SU-DHL-6 (cell line): Measurements from ENCODE around the gene MYLK.

Source experiments
- H2AFZ ChIP-seq: fragments of 200-600 bp; sonication (generic); 2 replicates; pipeline ENCODE4 v1.6.1; 2014; ENCODE audit warnings: low read depth, mild to moderate bottlenecking, moderate library complexity, mixed read lengths, antibody characterized with exemption, low read length; ENCODE audit not compliant: severe bottlenecking
- H3F3A ChIP-seq: fragments of 200-600 bp; shearing (Covaris generic); 2 replicates; pipeline ENCODE4 v1.6.0; 2016; ENCODE audit warnings: antibody characterized with exemption, mild to moderate bottlenecking; ENCODE audit not compliant: insufficient read depth
- H3K27ac ChIP-seq: fragments of 200-600 bp; sonication (generic); 2 replicates; pipeline ENCODE4 v1.5.1; 2016; ENCODE audit warnings: low read depth, mild to moderate bottlenecking, low read length, moderate library complexity, mixed read lengths
- H3K27me3 ChIP-seq: fragments of 200-600 bp; sonication (generic), shearing (Covaris generic); 2 replicates; pipeline ENCODE4 v1.6.0; 2014; ENCODE audit warnings: mild to moderate bottlenecking, low read length
- H3K36me3 ChIP-seq: fragments of 200-600 bp; sonication (generic); 2 replicates; pipeline ENCODE4 v1.6.1; 2014; ENCODE audit warnings: mild to moderate bottlenecking, low read length, mixed read lengths
- H3K4me2 ChIP-seq: fragments of 300-600, 200-600 bp; shearing (Covaris generic), sonication (generic); 2 replicates; pipeline ENCODE4 v1.6.0; 2014; ENCODE audit warnings: low read length, low read depth, mild to moderate bottlenecking; ENCODE audit not compliant: poor library complexity, severe bottlenecking
- H3K4me3 ChIP-seq: fragments of 200-600 bp; sonication (generic); 2 replicates; pipeline ENCODE4 v1.5.1; 2014; ENCODE audit warnings: antibody characterized with exemption, low read length, mild to moderate bottlenecking, mixed read lengths; ENCODE audit not compliant: insufficient read depth, poor library complexity, severe bottlenecking
- H3K79me2 ChIP-seq: fragments of 200-600 bp; sonication (generic); 2 replicates; pipeline ENCODE4 v1.6.1; 2014; ENCODE audit warnings: mild to moderate bottlenecking, low read length, moderate library complexity; ENCODE audit not compliant: insufficient read depth
- H3K9ac ChIP-seq: fragments of 200-600 bp; sonication (generic); 2 replicates; pipeline ENCODE4 v1.7.0; 2014; ENCODE audit warnings: mild to moderate bottlenecking, low read length
- H3K9me2 ChIP-seq: fragments of 200-600 bp; sonication (generic); replicated peaks from 2 replicates; pipeline ENCODE4 v1.6.1; 2014; ENCODE audit warnings: low read length; ENCODE audit not compliant: insufficient read depth
- H3K9me3 ChIP-seq: fragments of 200-600 bp; sonication (generic); 2 replicates; pipeline ENCODE4 v1.6.1; 2014; ENCODE audit warnings: low read length, mixed read lengths; ENCODE audit not compliant: insufficient read depth
- H4K20me1 ChIP-seq: fragments of 200-600 bp; sonication (generic); 2 replicates; pipeline ENCODE4 v1.6.1; 2014; ENCODE audit warnings: low read depth, mild to moderate bottlenecking, antibody characterized with exemption, low read length, moderate library complexity, mixed read lengths
- EZH2phosphoT487 ChIP-seq: fragments of 200-600 bp; sonication (generic), shearing (Covaris generic); conservative IDR thresholded peaks from 2 replicates; pipeline ENCODE4 v1.6.1; 2018; ENCODE audit warnings: mild to moderate bottlenecking, antibody characterized with exemption, low read length, moderate library complexity, mixed read lengths
- TF ChIP-seq, protein P1 (sequence below): fragments of 200-600 bp; sonication (generic); IDR thresholded peaks from one replicate; pipeline ENCODE4 v1.5.1; 2017; ENCODE audit warnings: antibody characterized with exemption, mild to moderate bottlenecking, low read length, moderate library complexity; ENCODE audit not compliant: insufficient read depth, poor library complexity, severe bottlenecking

Gene MYLK

DNA sequence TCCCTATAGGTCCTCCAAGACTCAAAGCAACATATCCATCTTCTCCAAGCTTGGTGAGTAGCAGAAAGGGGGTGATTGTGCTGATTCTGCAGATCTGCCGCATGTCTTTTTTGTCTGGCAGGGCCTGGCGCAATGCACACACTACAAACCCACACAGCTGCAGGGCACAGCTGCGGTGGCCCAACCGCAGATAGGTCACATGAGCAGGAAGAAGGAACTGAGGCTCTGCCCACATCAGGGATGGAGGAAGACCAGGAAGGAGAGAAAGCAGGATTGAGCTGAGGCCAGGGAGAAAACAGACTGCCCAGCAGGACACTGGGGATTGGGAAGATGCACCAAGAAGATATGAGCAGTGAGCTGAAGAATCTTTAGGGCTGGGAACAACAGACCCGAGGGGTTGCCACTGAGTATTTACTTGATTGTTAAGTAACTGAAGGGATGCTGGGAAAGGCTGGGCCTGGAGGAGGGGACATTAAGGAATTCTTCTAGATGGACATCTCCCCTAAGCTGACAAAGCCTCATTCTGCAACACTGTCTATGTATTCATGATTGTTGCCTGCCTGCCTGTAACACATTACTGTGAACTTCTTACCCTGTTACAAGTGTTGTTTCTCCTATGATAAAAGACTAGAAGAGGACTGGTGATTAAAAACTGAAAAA, 126.7 kb downstream of the MYLK start:
- H3K9ac ChIP-seq = no peak overlapping the region
- H3K36me3 ChIP-seq = no peaks in the 10 kb centered on the region
- TF ChIP-seq EZH2phosphoT487 = no peak
- TF ChIP-seq, protein P1, sequence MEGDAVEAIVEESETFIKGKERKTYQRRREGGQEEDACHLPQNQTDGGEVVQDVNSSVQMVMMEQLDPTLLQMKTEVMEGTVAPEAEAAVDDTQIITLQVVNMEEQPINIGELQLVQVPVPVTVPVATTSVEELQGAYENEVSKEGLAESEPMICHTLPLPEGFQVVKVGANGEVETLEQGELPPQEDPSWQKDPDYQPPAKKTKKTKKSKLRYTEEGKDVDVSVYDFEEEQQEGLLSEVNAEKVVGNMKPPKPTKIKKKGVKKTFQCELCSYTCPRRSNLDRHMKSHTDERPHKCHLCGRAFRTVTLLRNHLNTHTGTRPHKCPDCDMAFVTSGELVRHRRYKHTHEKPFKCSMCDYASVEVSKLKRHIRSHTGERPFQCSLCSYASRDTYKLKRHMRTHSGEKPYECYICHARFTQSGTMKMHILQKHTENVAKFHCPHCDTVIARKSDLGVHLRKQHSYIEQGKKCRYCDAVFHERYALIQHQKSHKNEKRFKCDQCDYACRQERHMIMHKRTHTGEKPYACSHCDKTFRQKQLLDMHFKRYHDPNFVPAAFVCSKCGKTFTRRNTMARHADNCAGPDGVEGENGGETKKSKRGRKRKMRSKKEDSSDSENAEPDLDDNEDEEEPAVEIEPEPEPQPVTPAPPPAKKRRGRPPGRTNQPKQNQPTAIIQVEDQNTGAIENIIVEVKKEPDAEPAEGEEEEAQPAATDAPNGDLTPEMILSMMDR = no peak
- H3F3A ChIP-seq = no peaks in the 10 kb centered on the region
- no peaks in the 10 kb centered on the region for H3K27me3 ChIP-seq
- H3K9me3 ChIP-seq = no peaks in the 10 kb centered on the region
- no peaks in the 10 kb centered on the region for H4K20me1 ChIP-seq
- H3K79me2 ChIP-seq = no peaks in the 10 kb centered on the region
- no peak overlapping the region for H3K27ac ChIP-seq
- peak overlapping the region; percentile 63 for H2AFZ ChIP-seq
- peak overlapping the region; percentile 13 for H3K4me3 ChIP-seq
- peak overlapping the region; percentile 33 for H3K4me2 ChIP-seq
- no peaks in the 10 kb centered on the region for H3K9me2 ChIP-seq

DNA sequence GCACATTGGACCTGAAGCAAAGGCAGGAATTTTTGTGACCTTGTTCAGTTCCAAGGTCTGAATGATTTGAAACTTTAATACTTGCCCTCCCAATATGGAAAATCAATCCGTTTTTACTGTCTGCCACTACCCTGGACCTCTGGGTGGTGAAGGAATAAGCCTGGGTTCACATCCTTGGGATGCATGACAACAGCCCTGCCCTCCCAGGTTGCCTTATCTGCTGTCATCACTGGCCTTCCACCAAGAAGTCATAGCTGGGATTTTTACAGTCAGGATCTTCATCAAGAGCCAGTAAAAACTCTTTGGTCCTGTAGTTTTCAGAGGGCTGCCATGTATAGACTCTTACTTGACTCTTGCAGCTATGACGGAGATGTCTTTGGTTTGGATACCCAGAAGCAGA, 128.6 kb downstream of the MYLK start:
- TF ChIP-seq, protein P1 = no peak
- TF ChIP-seq EZH2phosphoT487 = no peak

DNA sequence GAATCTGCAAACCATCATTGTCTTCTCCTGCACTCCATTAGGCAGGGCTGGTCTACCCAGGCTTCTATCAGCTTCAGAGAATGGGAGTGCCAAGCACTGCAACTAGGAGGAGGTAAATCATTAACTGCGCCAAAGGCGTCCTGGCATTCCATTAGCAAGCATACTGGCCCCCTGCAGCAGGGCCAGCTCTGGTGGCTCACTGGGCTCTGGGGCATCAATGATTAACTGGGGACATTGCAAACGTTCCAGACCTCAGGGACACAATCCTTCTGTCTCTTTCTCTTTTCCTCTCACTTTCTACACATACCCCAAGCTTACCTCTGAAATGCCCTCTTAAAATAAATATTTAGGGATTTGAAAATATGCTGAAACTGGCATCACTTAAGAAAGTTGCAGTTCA, 129.0 kb downstream of the MYLK start:
- no peaks in the 10 kb centered on the region for H3K9me2 ChIP-seq
- H3K36me3 ChIP-seq = no peaks in the 10 kb centered on the region
- H3K4me3 ChIP-seq = no peak overlapping the region
- H4K20me1 ChIP-seq = no peaks in the 10 kb centered on the region
- TF ChIP-seq, protein P1 = no peak
- no peak for TF ChIP-seq EZH2phosphoT487
- no peak overlapping the region for H3K9ac ChIP-seq
- H3K9me3 ChIP-seq = no peaks in the 10 kb centered on the region
- no peak overlapping the region for H3K27ac ChIP-seq
- no peak overlapping the region for H2AFZ ChIP-seq
- H3F3A ChIP-seq = no peaks in the 10 kb centered on the region
- H3K79me2 ChIP-seq = no peaks in the 10 kb centered on the region
- no peaks in the 10 kb centered on the region for H3K27me3 ChIP-seq
- H3K4me2 ChIP-seq = no peak overlapping the region

More for the DNA sequence above, 128.6 kb downstream of the MYLK start:
- H3K79me2 ChIP-seq = no peaks in the 10 kb centered on the region
- H2AFZ ChIP-seq = no peak overlapping the region
- H4K20me1 ChIP-seq = no peaks in the 10 kb centered on the region
- H3K36me3 ChIP-seq = no peaks in the 10 kb centered on the region
- no peaks in the 10 kb centered on the region for H3F3A ChIP-seq
- no peaks in the 10 kb centered on the region for H3K9me2 ChIP-seq
- H3K4me3 ChIP-seq = no peak overlapping the region
- H3K9me3 ChIP-seq = no peaks in the 10 kb centered on the region
- no peak overlapping the region for H3K9ac ChIP-seq
- no peaks in the 10 kb centered on the region for H3K27me3 ChIP-seq
- no peak overlapping the region for H3K4me2 ChIP-seq
- H3K27ac ChIP-seq = no peak overlapping the region
